Astrocyte of the spinal cord (primary cell): ENCODE measurements around the gene COL23A1.

Source experiments
- DNase-seq: peaks from one replicate; pipeline ENCODE4 v3.0.0; 2011; ENCODE audit warnings: low read depth, low spot score
- H3K4me3 ChIP-seq: 2 replicates; pipeline ENCODE4 v1.5.1; 2011; ENCODE audit warnings: low read depth, mild to moderate bottlenecking, low read length, moderate library complexity
- CTCF ChIP-seq: IDR thresholded peaks from 2 replicates; pipeline ENCODE4 v1.5.1; 2012; ENCODE audit warnings: low read depth, mild to moderate bottlenecking, low read length, inconsistent platforms
- in situ Hi-C: cut with HindIII; loops from 2 replicates; pipeline ENCODE4 v1.10.0; 2017; ENCODE audit warnings: low sequenced_read_pairs

The COL23A1 gene

GRCh38 chr5:178334861-178335260, 255.3 kb downstream of the COL23A1 start:
- no peak for TF ChIP-seq CTCF
- no peak overlapping the region for H3K4me3 ChIP-seq
- no peak for DNase-seq
- in situ Hi-C loops = no loop called here

DNA sequence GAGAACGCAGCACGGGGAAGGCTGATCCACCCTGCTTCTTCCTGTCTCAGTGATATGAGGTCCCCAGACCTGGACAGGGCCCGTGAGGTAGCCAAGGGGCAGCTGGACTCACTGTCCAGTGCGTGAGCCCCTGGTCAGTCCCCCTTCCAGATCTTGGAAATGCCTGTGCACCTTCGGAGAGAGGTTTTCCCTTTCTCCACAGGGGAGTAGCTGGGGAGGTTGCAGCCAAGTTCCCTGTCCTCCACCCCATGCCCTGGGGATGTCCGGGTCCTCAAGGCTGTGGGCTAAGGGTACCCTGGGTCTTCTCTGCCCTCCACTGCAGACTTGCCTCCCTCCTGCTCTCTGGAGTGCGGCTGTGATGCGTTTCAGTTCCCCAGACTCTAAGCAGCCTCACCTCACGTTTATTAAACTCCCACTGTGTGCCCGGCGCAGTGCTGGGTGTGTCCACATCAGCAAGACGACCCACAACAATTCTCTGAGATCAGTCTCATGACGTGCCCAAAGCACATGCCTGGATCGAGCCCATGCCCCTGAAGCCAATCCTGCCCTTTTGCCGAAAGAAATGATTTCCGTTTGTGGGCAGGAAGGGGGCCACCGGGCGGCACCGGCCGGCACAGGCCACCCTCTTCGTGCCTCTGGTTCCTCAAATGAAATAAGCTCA, 256.2 kb downstream of the COL23A1 start:
- TF ChIP-seq CTCF = no peak
- no peak for DNase-seq
- no peak overlapping the region for H3K4me3 ChIP-seq
- in situ Hi-C loops = no loop called here

- no peak overlapping the region for H3K4me3 ChIP-seq
- no peak for DNase-seq
- in situ Hi-C loops = no loop called here
- no peak for TF ChIP-seq CTCF
These were observed 258.0 kb downstream of the COL23A1 start for GRCh38 chr5:178332210-178332641.

DNA sequence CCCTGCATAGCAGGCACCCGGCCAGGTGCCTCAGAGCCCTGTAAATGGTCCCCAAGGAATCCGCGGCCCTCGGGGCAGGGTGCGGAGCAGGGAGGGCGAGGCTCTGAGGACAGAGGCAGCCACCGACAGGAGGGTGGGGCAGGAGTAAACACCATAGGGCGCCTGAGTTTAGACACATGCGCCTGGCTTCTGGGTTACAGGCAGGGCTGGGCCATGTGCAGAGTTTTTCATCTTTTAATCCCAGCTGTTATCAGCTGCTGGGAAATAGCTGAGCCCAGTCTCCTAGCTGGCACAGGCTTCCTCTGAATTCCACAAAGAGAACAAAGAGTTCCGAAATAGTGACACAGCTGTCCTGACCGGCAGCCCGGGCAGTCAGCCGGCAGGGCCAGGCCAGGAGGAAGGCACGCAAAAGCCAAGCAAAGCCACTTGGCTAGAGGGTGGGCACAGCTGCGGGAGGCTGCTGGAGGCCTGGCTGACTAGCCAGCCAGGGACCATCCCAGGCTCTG, 258.6 kb downstream of the COL23A1 start:
- TF ChIP-seq CTCF = no peak
- H3K4me3 ChIP-seq = no peak overlapping the region
- no peak for DNase-seq
- in situ Hi-C loops = no loop called here

DNA sequence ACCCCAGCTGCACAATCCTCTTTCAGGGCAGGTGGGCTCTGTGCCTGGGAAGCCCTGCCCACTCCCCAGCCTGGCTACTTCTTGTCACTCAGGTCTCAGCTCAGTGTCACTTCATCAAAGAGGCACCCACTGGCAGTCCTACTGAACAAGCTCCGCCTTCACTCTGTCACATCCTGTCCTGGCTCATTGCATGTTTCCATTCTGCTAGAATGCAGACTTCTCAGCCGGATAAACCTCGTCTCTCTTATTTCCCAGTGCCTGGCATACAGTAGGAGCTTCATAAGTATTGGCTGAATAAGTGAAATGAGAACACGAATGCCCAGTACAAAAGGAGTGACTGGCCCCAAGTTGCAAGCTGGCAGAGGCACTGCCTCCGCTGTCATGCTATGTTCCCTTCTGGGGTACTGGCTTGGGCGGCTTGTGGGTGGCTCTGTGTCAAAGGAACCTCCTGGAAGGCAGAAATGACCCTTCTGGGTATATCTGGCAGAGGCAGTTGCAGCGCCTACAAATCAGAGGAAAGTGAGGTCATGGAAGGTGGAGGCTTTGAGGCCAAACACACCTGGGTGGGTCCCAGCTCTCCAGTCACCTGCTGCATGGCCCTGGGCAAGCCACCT, 259.3 kb downstream of the COL23A1 start:
- H3K4me3 ChIP-seq = no peak overlapping the region
- in situ Hi-C loops = no loop called here
- DNase-seq = no peak
- TF ChIP-seq CTCF = no peak

DNA sequence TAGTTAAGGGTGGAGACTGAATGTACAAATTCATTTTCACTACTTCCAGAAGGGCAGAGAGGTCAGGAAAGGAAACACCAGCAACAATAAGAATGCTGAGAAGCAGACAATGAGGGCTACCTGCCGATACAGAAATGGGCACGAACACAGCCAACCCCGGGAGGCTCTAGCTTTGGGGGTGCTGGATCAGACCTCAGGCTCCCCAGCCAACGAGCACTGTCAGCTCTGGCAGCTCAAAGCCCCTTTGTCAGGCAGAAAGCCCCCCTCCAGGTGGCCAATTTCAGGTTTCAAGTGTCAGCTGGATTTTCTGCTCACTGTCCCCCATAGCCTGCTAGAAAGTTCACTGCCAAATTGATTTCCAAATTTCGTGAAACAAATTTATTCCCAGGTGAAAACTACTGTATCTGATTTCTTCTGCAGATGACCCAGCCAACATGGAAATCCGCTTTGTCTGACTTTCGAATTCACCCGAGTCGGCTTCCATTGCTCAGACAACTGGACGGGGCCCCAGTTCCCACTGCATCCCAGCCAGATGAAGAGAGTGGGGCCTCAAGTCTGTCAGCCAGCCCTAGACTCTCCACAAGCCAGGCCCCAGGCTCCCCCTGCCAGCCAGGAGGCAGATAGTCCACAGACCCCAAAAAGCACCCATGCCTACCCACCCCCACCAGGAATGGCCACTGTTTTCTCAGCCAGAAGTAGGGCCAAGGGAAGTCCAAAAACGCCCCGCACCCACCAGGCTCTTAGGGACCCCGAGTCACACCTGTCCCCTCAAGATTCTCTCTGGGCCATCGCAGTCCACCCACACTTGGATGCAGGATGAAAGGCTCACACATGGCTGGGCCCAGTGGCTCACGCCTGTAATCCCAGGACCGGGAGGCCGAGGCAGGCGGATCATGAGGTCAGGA, 261.1 kb downstream of the COL23A1 start:
- no peak for TF ChIP-seq CTCF
- in situ Hi-C loops = no loop called here
- no peak for DNase-seq
- H3K4me3 ChIP-seq = no peak overlapping the region
